ENCODE data around the gene MT1B.

GRCh38 chr16:56609463-56609921 lies 42.2 kb upstream of the MT1B start:
- TF ChIP-seq CTCF (IDR thresholded peaks at IDR 0.05) (no peak), POLR2A (IDR thresholded peaks at IDR 0.05) (peak in 1 of 2 donors; percentile 26)
